HUDEP-2 (cell line): ENCODE results near the gene UNC50.
A peak's percentile ranks its signal among the peaks of the same experiment; 100 is the strongest.

Source experiments
- DNase-seq, 76 experiments: peaks; one replicate each; lab custom pipeline; 2025; ENCODE audit not compliant: unreplicated experiment in 76 of 76; lab: John Stamatoyannopoulos, UW

Gene UNC50, protein sequence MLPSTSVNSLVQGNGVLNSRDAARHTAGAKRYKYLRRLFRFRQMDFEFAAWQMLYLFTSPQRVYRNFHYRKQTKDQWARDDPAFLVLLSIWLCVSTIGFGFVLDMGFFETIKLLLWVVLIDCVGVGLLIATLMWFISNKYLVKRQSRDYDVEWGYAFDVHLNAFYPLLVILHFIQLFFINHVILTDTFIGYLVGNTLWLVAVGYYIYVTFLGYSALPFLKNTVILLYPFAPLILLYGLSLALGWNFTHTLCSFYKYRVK

DNA sequence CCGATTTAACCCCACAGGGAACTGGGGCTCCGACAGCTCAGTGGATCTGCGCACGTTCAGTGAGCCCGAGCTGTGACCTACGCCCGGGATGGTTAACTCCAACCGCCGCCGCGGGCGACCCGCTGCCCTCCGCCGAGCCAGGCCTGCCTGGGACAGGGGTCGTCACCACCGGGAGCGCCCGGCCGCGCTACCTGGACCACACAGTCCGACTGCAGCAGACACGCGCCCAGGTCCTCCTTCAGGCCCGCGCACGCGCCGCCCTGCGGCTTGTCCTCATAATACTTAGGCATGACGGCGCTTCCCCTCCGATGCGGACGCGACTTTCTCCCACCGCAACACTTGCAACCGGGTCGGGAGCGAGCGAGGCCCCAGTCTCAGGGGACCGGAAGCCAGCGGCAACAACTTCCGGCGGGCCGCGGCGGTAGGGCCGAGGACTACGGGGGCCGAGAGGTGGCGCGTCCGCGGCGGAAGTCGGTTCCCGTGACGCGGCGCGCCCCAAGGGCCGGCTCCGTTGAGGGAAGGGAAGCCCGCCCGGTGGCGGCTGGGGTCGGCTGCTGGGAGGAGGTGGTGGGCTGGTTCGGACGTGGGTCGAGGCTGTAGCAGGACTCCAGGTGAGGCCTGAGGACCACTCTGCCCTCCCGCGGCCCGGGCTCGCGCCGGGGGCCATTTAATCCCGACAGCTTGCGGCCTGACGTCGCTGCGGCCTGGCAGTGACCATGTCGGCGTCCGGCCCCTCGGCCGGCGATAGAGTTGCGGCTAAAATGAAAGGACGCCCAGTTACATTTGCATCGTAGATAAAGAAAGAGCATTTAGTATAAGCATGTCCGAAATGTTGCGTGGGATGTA, at the start of gene UNC50, which contains the start of gene COA5:
UNC50 (plus strand) TSS at position 474 of the 846 bp plus-strand sequence. CDS start 1,171 bp downstream, outside the sequence.
COA5 (minus strand) TSS at position 397 of the 846 bp plus-strand sequence; CDS start at position 290, 107 bp downstream.
- DNase-seq = peak in 73 of 76 experiments; percentile 20 to 85 (median 71)

DNA sequence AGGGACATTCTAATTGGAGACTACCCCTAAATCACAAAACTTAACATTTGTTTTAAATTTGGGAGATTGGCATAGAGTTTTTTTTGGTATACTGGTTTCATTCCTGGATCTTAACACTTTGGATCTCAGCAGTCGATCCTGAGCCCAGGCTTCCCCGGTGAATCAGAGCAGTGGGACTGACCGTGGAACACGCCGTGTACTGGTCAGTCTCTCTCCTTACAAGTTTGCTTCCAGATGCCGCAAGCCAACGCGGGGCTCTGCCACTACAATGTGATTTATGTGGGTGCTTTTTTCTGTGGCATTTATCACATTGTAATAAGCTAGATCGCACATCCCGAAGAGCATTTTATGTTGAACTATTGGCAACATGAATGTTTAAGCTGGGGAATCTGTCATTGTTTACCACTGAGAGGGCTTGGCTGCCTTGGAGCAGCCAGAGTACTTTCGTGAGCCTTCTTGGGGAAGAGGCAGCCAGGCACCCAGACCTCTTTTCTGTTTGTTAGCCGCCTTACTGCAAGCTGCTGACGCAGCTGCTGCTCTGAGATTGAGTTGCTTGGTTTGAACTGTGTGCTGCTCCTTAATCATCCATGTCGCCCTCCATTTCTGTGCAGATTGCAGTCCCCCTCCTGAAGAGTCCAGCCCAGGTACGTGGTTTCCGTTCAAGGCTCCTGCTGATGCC, 49.4 kb upstream of the UNC50 start:
- DNase-seq = no peak

DNA sequence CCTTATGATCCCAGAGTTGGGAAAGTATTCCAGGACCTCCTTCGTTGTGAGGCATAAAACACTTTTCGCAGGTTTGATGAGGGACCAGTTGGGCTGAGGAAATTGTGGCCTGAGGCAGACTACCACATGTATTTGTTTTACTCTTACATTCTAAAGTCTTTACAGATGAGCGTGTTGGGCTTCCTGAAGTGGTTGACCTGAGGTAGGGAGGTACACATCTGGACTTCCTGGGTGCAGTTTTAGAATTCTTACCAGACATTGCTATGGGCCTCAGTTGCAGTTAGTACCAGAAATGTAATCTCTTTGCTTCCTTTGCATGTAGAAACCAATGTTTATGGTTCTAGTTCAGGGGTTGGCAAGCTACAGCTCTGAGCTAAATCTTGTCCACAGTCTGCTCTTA, 48.8 kb upstream of the UNC50 start:
- DNase-seq = no peak

DNA sequence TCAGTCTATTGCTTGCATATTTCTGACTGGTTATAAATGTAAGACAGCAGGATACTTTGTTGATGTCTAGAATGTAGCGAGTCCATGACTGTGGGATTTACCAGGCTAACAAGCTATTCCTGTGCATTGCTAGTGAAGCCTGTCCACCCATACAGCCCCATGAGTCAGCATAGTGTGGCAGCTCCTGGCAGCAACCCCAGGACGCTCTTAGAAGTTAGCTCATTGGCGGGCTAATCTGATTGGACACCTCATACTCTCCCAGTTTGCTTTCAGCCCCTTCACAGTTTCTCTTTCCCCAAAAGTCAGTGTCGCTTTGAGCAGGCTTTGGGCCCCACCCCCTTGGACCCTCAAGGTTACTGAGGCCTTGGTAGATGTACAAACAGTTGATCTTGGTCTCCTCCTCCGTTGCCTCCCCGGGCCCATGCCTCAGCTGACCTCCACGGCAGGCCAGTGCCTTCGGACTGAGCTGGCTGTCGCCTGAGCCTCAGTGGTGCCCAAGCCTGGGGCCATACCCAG, 48.1 kb upstream of the UNC50 start:
- DNase-seq = peak in 74 of 76 experiments; percentile 8 to 87 (median 66)

DNA sequence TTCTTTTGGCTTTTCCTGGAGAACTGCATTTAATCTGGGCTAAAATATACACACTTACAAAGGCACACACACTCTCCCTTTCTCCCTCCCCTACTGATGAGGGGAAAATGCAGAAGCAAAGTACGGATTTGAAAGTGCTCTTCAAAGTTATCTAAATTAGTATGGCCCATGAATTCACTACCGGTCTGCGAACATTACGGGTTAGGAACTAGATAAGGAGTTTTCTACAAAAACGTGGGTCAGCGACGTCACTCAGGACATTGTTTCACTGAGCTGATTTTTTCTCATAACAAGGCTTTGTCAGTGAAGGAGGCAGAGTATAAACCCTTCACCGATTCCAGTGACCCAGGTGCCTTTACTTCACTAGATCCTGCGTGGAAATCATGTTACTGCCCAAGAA, 47.4 kb upstream of the UNC50 start:
- no peak for DNase-seq

DNA sequence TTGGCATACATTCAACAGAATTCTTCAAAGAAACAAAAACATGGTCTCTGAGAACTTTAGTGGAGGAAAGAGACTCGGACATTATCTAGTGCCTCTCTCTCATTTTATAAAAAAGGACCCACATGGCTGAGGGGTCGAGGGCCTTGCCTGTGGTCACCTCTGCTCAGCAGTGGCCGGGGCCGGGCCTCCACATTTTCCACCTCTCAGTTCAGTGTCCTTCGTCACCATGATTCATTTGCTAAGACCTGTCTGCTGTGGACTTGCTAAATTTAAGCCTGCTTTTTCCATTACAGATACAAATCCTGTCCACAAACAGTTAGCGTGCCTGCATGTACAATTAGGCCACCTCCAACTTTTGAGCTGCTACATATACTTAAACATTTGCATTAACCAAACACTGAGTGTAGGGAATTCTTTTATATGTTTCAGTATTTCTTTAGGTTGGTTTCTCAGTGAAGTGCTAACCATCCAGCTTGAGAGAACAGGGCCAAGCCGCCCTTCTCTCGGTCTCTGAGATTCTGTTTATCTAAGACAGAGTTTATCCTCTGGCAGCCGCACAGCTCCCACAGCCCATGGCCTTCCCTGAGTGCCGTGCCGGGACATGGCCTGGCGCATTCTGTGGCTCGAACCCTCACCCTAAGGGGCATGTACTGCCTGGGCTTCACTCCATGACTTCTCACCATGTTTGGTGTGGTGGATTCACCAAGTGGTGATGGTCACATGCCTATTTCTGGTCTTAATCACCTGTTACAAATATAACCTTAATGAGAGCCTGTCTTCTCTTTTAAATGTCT, 46.3 kb upstream of the UNC50 start:
- no peak for DNase-seq

DNA sequence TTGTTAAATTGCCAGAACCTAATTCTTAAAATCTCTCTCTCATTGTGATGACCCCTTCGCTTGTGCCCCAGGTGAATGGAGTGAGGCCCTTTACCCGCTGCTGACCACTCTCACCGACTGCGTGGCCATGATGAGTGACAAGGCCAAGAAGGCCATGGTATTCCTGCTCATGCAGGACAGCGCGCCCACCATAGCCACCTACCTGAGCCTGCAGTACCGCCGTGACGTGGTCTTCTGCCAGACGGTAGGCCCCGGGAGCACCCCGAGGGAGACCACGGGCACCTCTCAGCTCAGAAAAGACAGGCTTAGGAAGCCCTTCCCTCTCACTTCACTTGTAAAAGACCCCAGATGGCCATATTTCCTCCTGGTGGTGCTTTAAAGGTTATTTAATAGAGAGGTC, 45.0 kb upstream of the UNC50 start:
- DNase-seq = no peak

DNA sequence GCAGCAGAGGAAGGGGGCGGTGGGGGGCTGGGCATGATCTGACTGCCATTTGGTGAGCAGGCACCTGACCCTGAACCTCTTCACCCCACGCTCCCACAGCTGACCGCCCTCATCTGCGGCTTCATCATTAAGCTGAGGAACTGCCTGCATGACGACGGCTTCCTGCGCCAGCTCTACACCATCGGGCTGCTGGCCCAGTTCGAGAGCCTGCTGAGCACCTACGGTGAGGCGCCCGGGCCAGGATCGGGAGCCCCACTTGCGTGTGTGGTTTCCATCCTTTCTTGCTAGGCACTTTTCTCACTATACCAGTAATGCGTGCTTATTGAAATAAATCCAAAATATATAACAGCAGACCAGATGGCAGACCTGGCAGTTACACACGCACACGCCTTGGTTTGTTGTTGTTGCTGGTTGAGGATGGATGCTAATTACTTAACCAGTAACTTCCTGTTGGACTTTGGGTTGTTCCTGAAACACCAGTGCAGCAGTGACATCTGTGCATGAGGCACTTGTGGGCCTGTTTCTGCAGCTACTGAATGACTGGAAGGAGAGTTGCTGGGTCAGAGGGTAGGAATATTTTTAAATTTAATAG, 43.8 kb upstream of the UNC50 start:
- DNase-seq = no peak

DNA sequence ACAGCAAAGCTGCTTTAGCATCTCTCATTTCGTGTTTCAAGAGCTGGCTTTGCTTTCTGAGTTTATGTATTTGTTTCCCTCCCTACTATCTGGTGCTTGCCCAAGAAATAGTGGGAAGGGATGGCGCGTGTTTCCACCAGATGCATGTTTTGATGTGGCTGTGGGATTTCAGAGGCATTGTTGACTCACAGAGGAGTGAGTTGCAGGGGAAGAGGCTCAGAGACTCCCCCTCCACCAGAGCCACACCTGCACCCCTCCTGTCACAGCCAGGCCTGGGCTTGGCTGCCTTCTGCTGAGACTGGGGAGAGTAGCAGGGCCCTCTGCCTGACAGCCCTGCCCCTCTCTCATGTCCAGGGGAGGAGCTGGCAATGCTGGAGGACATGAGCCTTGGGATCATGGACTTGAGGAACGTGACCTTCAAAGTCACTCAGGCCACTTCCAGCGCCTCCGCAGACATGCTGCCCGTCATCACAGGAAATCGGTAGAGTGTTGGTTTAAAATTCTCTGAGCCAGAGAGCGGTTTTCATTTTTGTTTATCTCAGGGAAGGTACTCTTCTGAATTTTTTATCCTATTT, 43.0 kb upstream of the UNC50 start:
- DNase-seq = no peak

DNA sequence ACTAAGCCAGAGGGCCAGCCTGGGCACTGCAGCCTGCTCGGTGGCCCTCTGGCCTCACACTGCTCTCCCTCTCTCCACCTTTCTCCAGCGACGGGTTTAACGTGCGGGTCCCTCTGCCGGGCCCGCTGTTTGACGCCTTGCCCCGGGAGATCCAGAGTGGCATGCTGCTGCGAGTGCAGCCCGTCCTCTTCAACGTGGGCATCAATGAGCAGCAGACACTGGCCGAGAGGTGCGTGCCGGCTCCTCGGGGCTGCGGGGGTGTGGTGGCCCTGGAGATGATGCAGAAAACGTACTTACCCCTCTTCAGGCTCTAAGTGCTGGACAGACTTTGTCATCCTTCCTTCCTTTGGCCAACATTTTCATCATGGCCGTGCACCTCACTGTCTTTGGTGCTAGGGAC, 42.4 kb upstream of the UNC50 start:
- no peak for DNase-seq

DNA sequence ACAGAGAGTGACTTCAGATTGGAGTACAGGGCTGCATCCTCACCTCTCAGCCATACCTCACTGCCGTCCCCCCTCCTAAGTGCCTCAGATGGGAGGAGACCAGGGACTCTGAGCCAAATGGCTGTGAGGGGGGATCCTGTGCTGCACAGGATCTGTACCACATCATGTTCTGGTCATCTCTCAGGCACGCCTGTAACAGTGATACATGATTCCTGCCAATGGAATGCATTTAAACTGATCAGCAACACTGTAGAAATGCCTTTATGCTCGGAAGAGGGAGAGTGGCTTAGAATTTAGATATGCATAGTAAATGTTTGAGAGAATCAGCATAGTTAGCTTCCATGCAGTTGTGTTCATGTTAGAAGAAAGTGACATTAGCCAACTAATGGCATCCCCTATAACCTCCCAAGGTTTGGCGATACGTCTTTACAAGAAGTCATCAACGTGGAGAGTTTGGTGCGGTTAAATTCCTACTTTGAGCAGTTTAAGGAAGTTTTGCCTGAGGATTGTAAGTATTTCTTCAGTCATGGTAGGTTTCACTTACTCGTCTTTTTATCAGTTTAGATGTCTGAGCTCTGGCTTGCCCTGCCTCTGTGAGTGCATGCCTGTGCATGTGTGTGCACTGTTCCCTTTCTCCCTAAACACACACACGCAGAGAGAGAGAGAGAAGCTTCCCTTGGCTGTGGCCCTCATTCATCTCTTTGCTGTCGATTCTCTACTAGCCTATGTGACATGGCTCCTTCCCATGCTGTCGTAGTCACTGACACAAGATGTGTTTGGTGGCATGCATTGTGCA, 40.0 kb upstream of the UNC50 start:
- DNase-seq = no peak

DNA sequence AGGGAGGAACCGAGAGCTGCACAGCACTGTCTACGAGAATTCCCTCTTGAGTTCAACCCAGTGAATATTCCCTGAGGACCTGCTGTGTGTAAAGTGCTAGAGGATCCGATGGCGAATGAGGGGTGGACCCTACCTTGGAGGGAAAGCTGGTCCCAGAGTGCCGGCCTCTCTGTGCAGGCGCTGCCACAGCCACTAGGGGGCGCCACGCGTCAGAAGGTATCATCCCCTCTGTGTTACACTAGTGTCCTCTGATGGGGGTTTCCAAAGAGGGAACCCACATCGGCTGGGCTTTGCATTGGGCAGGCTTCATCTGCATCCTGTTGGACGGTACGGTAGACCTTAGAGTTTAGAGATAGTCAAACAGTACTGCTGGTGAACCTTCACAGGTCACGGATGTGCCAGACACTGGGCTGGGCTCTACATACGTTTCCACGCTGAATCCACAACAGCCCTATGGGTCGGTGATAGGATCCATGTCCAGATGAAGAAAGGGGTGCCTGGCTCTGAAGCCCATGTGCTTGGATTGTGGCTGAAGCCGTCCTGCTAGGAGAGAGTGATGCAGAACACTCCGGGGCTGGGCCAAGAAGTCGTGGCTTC, 39.1 kb upstream of the UNC50 start:
- peak in 49 of 76 experiments; percentile 3 to 51 (median 26) for DNase-seq

DNA sequence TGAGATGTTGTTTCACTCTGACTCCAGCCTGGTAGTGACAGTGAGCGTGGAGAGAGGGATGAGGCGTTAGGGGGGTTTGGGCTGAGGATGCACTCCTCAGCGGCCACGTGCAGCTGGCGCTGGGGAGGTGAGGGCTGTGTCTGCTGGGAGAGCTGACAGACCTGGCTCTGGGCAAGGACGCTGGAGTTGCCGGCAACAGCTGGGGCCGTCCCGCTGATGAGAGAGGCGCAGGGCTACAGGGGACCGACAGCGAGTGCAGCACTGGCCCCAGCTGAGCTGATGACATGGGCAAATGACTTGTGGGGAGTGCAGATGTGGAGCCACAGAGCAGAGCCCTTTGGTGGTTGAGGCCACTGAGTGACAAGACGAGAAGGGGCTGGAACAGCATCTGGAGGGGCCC, 38.5 kb upstream of the UNC50 start:
- no peak for DNase-seq

DNA sequence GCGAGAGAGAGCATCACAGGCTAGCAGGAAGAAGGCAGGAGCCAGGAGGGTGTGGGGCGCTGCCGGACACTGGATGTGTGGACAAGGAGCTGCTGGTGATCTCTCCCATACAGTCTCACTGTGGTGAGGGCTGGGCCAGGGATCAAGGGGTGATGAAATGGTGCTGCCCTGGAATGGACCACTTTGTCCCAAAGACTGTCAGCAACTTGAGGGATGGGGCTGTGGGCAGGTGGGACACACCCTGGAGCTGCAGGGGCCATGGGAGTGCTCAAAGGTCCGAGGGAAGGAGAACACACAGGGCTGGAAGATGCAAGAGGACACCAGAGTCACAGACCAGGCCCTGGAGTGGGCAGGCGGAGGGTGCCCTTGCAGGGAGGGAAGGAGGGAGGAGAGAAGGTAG, 38.0 kb upstream of the UNC50 start:
- no peak for DNase-seq

DNA sequence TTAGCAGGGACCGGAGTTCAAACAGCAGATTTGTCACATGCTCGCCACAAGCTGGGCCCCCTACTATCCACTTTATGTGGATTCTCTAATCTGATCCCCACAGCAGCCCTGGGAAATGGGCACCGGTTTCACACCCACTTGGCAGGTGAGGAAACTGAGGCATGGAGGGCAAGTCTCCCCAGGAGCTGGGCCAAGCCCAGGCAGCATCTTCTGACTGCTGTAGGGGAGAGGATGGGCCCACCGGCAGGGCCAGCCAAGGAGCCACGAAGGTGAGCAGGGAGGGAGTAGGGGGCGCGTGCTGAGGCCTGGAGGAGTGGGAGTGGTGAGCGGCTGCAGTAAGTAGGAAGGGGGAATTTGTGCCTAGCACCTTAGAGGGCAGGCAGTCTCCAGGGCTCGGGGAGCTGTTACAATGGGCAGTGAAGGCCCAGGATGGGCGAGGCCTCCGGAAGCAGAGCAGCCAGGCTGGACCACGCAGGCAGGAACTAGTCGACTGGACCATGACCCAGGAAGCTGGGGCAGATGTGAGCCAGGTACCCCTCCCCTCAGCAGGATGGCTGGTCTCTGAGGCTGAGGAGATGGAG, 37.2 kb upstream of the UNC50 start:
- DNase-seq = no peak

DNA sequence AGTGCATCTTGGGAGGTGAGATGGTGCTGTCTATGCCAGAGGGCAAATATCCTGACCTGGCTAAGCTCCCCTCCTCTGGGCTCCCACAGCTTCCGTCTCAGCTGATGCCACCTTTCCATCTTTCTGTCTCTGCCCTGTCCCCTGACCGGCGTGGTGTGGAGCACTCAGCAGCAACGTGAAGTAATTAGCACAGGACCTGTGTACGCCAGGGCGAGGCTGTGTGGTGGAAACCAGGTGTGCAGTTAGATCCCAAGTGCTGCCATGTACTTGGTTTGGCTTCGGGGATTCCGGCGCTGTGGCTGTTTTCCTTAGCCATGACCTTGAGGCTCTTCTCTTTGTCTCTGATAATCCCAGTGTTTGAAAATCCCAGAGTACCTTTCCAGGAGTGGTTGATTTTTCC, 36.6 kb upstream of the UNC50 start:
- DNase-seq = no peak

DNA sequence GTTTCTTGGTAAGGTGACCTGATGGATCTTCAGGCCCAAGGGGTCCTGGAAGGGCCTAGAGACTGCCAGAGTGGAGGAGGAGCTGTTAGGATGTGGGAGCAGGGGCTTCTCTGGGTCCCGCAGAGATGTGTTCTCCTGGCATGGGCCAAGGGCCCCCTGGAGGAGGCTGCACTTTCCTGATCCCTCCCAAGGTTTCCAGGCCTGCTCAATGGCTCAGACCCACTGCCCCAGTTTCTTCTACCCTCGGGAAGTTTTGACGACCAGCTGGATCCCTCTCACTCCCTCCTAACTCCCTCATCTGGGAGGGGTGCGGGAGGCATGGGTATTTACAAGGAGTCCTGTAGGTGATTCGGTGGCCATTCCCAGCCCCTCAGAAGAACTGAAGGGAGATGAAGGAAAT, 36.2 kb upstream of the UNC50 start:
- DNase-seq = no peak

DNA sequence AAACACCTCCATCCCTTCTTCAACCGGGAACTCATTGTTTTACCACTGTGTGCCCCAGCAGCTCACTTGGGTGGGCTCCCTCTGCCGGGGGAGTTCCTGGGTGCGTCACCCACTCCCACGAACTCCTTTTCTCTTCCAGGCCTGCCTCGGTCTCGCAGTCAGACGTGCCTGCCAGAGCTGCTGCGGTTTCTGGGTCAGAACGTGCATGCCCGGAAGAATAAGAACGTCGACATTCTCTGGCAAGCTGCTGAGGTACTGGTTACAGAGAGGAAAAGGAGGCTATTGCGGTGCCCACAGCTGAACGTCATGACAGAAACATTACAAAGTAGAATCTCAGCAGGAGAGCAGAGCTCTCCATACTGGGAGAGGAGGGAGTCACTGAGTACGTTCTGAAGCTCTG, 35.7 kb upstream of the UNC50 start:
- DNase-seq = no peak
